Measurements from ENCODE around the gene SLCO4A1.

DNA sequence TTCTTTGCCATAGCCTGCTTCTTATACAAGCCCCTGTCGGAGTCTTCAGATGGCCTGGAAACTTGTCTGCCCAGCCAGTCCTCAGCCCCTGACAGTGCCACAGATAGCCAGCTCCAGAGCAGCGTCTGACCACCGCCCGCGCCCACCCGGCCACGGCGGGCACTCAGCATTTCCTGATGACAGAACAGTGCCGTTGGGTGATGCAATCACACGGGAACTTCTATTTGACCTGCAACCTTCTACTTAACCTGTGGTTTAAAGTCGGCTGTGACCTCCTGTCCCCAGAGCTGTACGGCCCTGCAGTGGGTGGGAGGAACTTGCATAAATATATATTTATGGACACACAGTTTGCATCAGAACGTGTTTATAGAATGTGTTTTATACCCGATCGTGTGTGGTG, 29.5 kb downstream of the SLCO4A1 start:
- TF ChIP-seq CTCF (IDR thresholded peaks at IDR 0.05; ENCODE audit: extremely low read depth in 1 of 2, insufficient read depth in 1 of 2, low read depth in 1 of 2, low read length in 2 of 2) = no peak
- no peak for TF ChIP-seq POLR2A (IDR thresholded peaks at IDR 0.05; ENCODE audit: low read depth, low read length)
- no peak for TF ChIP-seq GATA2 (IDR thresholded peaks at IDR 0.05; ENCODE audit: insufficient read depth, insufficient read length, low read depth, low read length)
- TF ChIP-seq EZH2 (IDR thresholded peaks at IDR 0.05; ENCODE audit: borderline replicate concordance, low read depth, low read length, severe bottlenecking) = no peak
- TF ChIP-seq, protein P1, sequence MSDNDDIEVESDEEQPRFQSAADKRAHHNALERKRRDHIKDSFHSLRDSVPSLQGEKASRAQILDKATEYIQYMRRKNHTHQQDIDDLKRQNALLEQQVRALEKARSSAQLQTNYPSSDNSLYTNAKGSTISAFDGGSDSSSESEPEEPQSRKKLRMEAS (IDR thresholded peaks at IDR 0.05; ENCODE audit: insufficient read depth, insufficient read length) = no peak
- TF ChIP-seq POLR2AphosphoS5 (IDR thresholded peaks at IDR 0.05; ENCODE audit: insufficient read depth, low read depth, low read length) = no peak
- TF ChIP-seq MYC (IDR thresholded peaks at IDR 0.05; ENCODE audit: low read depth, low read length) = no peak
- TF ChIP-seq JUN (IDR thresholded peaks at IDR 0.05; ENCODE audit: borderline replicate concordance, insufficient read depth, insufficient read length, low read depth) = no peak
